Stimulated activated CD8-positive, alpha-beta memory T cell treated with anti-CD3 and anti-CD28 coated beads, Interleukin-7, amount 100 ng/mL, for 1 hour (primary cell): ENCODE results near the gene STK11.

Experiments used
- DNase-seq, 2 donors: peaks; one replicate each; pipeline ENCODE4 v3.0.0-alpha.2; 2020; ENCODE audit warnings: low read depth in 2 of 2

Gene STK11

GRCh38 chr19:1260749-1261537 is 55.4 kb downstream of the STK11 start:
- peak; percentile 95 to 96 for DNase-seq

- no peak for DNase-seq
These were observed 55.9 kb downstream of the STK11 start for GRCh38 chr19:1261538-1261797.

- no peak for DNase-seq
These were observed 56.4 kb downstream of the STK11 start for GRCh38 chr19:1261798-1262622.

- no peak for DNase-seq
These were observed 57.1 kb downstream of the STK11 start for GRCh38 chr19:1262623-1263123.

- no peak for DNase-seq
These were observed 57.6 kb downstream of the STK11 start for GRCh38 chr19:1263188-1263587.

- no peak for DNase-seq
These were observed 59.4 kb downstream of the STK11 start for GRCh38 chr19:1264801-1265614.

GRCh38 chr19:1265615-1266128 is 60.1 kb downstream of the STK11 start:
- DNase-seq: no peak

- DNase-seq: peak in 1 of 2 donors; percentile 69
These were observed 60.7 kb downstream of the STK11 start for GRCh38 chr19:1266129-1266915.

- DNase-seq: no peak
These were observed 61.4 kb downstream of the STK11 start for GRCh38 chr19:1266916-1267476.

GRCh38 chr19:1267477-1268225 is 62.1 kb downstream of the STK11 start:
- no peak for DNase-seq

- no peak for DNase-seq
These were observed 62.9 kb downstream of the STK11 start for GRCh38 chr19:1268226-1269064.

GRCh38 chr19:1269065-1269477 is 63.5 kb downstream of the STK11 start, which contains the start of gene CIRBP:
CIRBP (plus strand) TSS chr19:1269332; CDS start chr19:1270934, 1,602 bp downstream.
- DNase-seq: peak; percentile 98 to 99

- DNase-seq: peak in 1 of 2 donors; percentile 71
These were observed 64.1 kb downstream of the STK11 start for GRCh38 chr19:1269478-1270212.

GRCh38 chr19:1270213-1270853 is 64.8 kb downstream of the STK11 start:
- DNase-seq: no peak

GRCh38 chr19:1270854-1271527 is 65.4 kb downstream of the STK11 start:
- no peak for DNase-seq

- DNase-seq: no peak
These were observed 66.2 kb downstream of the STK11 start for GRCh38 chr19:1271528-1272422.
